Activated naive CD4-positive, alpha-beta T cell treated with anti-CD3 and anti-CD28 coated beads, Interleukin-2, amount 10 ng/mL, durations not matched to agents 7 days and 5 days (primary cell): ENCODE measurements around the gene CPSF4L.

Experiments
- CTCF ChIA-PET: fragments of 350-600 bp; sonication (Branson Sonifier 250); formaldehyde crosslinking; loops from one replicate; lab custom pipeline; 2021; ENCODE audit warnings: antibody characterized with exemption; lab: Charles Lee
- DNase-seq: peaks from one replicate; pipeline ENCODE4 v3.0.0-alpha.2; 2020
- H3K27ac Mint-ChIP-seq: one replicate; pipeline ENCODE4 v1.8.0; 2021; ENCODE audit warnings: mild to moderate bottlenecking, moderate library complexity, mixed read lengths
- H3K27me3 Mint-ChIP-seq: one replicate; pipeline ENCODE4 v1.8.0; 2021; ENCODE audit warnings: mild to moderate bottlenecking, mixed read lengths
- H3K36me3 Mint-ChIP-seq: one replicate; pipeline ENCODE4 v1.8.0; 2021; ENCODE audit warnings: mixed read lengths
- H3K4me1 Mint-ChIP-seq: one replicate; pipeline ENCODE4 v1.8.0; 2021; ENCODE audit warnings: mixed read lengths
- H3K4me3 Mint-ChIP-seq: one replicate; pipeline ENCODE4 v1.8.0; 2021; ENCODE audit warnings: mild to moderate bottlenecking, moderate library complexity, mixed read lengths
- H3K9me3 Mint-ChIP-seq: one replicate; pipeline ENCODE4 v1.8.0; 2021; ENCODE audit warnings: mixed read lengths

The CPSF4L gene

DNA sequence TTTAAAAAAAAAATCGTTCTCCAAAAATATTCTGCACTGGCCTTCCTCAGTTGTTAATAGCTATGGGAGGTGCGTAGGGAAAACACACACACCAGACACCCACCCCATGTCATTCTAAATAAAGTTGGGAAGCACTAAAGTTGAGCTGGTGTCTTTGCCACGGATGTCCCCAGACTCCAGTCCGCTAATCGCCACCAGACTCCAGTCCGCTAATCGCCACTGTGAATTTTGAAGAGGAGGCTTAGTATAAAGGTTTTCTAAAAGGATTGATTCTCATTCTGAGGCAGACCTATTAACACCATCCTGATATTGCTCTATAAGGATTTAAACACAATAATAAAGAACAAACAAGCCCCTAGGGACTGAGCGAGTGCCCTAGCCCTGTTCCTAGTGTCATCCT is 22.7 kb upstream of the CPSF4L start:
- H3K27ac Mint-ChIP-seq: no peak overlapping the region
- peaks cover 10% of the 10 kb centered on the region for H3K27me3 Mint-ChIP-seq
- CTCF ChIA-PET: no interaction called here
- DNase-seq: no peak
- H3K4me1 Mint-ChIP-seq: peaks cover 1% of the 10 kb centered on the region
- H3K9me3 Mint-ChIP-seq: no peaks in the 10 kb centered on the region
- no peaks in the 10 kb centered on the region for H3K36me3 Mint-ChIP-seq
- H3K4me3 Mint-ChIP-seq: no peak overlapping the region

DNA sequence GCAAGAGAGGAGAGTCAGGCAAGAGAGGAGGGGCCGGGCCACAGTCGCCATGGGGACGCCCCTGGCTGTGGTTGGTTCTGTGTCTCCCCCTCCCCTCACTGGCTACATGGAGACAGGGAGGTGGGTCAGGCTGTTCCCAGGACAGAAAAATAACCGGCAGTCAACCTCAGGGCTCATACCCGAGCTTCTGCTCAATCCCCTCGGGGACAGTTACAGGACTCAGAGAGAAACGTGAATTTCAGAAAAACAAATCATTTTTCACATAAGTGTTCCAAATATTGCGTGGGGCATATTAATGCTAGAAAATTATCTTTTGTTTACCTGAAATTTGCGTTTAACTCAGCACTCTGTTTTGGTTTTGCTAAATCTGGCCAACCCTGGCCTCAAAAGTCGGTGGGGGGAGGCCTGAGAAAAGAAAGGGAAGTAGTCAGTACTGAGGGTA is 22.2 kb upstream of the CPSF4L start:
- CTCF ChIA-PET: no interaction called here
- no peak overlapping the region for H3K27ac Mint-ChIP-seq
- peaks cover 10% of the 10 kb centered on the region for H3K27me3 Mint-ChIP-seq
- H3K9me3 Mint-ChIP-seq: no peaks in the 10 kb centered on the region
- no peak for DNase-seq
- H3K4me3 Mint-ChIP-seq: no peak overlapping the region
- H3K36me3 Mint-ChIP-seq: no peaks in the 10 kb centered on the region
- H3K4me1 Mint-ChIP-seq: no peaks in the 10 kb centered on the region

DNA sequence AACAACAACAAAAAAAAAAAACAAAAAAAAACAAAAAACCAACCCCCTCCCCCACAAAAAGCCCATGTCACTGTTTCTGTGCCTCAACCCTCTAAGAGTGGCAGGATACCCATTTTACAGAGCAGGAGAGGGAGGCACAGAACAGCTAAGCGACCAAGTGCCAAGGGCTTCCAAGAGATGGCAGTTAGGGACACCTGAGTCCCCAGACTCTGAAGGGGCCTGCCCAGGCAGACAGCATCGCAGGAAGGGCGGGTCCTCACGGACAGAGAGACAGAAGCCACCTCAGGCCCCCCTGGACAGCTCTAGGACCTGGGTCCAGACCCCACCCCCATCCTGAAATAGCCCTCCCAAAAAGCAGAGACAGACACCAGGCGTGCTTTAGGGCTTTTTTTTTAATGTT is 21.6 kb upstream of the CPSF4L start:
- DNase-seq: no peak
- Mint-ChIP-seq H3K9me3 (no peaks in the 10 kb centered on the region), H3K27me3 (peaks cover 10% of the 10 kb centered on the region), H3K36me3 (no peaks in the 10 kb centered on the region), H3K4me1 (no peaks in the 10 kb centered on the region), H3K27ac (no peak overlapping the region), H3K4me3 (no peak overlapping the region)
- CTCF ChIA-PET: no interaction called here

DNA sequence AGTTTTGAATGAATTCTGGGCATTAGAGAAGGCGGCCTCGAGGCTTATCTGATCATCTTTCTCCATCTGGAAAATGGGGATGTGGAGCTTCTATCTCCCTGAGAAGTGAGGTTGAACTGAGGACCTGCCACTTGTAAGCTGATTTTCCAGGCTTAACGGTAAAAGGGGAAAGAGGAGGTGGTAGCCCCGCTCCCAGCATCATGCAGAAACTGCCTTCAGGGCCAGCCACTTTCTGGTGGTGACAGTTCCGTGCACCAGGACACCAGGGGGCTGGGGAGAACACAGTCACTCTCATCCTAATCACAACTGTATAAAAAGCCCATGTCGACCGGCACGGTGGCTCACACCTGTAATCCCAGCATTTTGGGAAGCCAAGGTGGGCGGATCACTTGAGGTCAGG is 20.9 kb upstream of the CPSF4L start:
- no peaks in the 10 kb centered on the region for H3K4me1 Mint-ChIP-seq
- CTCF ChIA-PET: no interaction called here
- no peak overlapping the region for H3K4me3 Mint-ChIP-seq
- H3K36me3 Mint-ChIP-seq: no peaks in the 10 kb centered on the region
- peaks cover 10% of the 10 kb centered on the region for H3K27me3 Mint-ChIP-seq
- H3K9me3 Mint-ChIP-seq: no peaks in the 10 kb centered on the region
- DNase-seq: no peak
- H3K27ac Mint-ChIP-seq: no peak overlapping the region

DNA sequence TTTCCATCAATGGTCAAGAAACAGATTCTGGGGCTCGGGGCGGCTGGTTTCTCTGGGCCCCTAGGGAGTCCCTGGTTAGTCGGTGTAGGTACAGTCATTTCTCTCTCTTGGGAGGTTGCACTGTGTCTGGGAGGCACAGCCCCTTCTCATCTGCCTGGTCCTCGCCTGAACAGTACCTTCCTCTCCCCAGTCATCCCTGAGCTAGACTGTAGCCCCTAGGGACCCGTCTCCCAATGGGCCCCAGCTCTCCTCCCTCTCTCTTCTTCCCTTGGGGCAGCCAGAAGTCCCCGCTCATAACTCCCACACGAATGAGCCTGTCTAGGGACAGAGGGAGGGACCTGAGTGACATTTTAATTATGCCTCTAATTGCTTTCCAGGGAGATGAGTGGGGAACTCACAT is 20.2 kb upstream of the CPSF4L start:
- no peak overlapping the region for H3K27ac Mint-ChIP-seq
- CTCF ChIA-PET: interaction anchor here (1.2 kb wide), 1 partner anchor 27 kb away, joined by 3 read pairs; no protein-coding TSS in a partner anchor
- no peak overlapping the region for H3K4me3 Mint-ChIP-seq

DNA sequence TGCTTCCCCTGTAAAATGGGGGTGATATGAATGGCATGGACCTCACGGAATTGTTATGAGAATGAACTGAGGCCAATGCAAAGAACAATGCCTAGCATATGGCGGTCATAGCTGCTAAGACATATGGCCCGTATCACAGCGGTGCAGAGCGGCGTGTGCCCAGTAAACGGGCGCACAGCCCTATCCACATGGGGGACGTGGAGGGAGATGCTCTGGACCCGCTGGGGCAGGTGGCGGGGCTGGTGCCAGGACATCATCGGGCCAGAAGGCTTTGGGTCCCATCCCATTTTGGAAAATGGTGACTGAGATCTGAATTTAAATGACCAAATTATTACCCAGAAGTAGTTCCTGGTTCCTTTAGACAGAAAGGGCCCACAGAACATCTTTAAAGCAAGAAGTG is 18.5 kb upstream of the CPSF4L start:
- Mint-ChIP-seq H3K27me3 (peaks cover 4% of the 10 kb centered on the region), H3K4me1 (no peaks in the 10 kb centered on the region), H3K9me3 (no peaks in the 10 kb centered on the region), H3K27ac (no peak overlapping the region), H3K4me3 (no peak overlapping the region), H3K36me3 (no peaks in the 10 kb centered on the region)
- CTCF ChIA-PET: interaction anchor here (0.6 kb wide), 1 partner anchor 22 kb away, joined by 3 read pairs; no protein-coding TSS in a partner anchor
- DNase-seq: no peak

More for the DNA sequence above, 20.2 kb upstream of the CPSF4L start:
- H3K9me3 Mint-ChIP-seq: no peaks in the 10 kb centered on the region
- H3K4me1 Mint-ChIP-seq: no peaks in the 10 kb centered on the region
- DNase-seq: no peak
- peaks cover 4% of the 10 kb centered on the region for H3K27me3 Mint-ChIP-seq
- H3K36me3 Mint-ChIP-seq: no peaks in the 10 kb centered on the region

DNA sequence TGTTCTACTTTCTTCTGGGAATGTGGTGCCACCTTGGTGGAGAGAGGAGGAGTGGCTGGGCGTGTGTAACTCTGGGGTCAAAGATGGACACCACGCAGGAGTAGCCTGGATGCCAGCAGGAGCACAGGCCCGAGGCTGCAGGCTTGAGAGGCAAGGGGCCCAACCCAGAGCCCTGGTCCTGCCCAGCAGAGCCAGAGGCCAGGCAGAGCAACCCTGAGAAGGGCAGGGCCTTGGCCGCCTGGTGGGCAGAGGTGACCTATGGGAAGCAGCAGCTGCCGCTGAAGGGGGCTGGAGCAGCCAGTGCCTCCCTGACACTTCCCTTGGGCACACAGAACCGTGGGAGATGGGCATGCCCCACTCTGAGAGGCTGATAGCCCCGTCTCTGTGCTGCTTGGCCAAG is 18.0 kb upstream of the CPSF4L start:
- H3K27me3 Mint-ChIP-seq: peaks cover 4% of the 10 kb centered on the region
- no peak for DNase-seq
- H3K4me1 Mint-ChIP-seq: no peaks in the 10 kb centered on the region
- H3K36me3 Mint-ChIP-seq: no peaks in the 10 kb centered on the region
- CTCF ChIA-PET: interaction anchor here (0.6 kb wide), 1 partner anchor 22 kb away, joined by 3 read pairs; no protein-coding TSS in a partner anchor
- no peaks in the 10 kb centered on the region for H3K9me3 Mint-ChIP-seq
- no peak overlapping the region for H3K4me3 Mint-ChIP-seq
- H3K27ac Mint-ChIP-seq: no peak overlapping the region

DNA sequence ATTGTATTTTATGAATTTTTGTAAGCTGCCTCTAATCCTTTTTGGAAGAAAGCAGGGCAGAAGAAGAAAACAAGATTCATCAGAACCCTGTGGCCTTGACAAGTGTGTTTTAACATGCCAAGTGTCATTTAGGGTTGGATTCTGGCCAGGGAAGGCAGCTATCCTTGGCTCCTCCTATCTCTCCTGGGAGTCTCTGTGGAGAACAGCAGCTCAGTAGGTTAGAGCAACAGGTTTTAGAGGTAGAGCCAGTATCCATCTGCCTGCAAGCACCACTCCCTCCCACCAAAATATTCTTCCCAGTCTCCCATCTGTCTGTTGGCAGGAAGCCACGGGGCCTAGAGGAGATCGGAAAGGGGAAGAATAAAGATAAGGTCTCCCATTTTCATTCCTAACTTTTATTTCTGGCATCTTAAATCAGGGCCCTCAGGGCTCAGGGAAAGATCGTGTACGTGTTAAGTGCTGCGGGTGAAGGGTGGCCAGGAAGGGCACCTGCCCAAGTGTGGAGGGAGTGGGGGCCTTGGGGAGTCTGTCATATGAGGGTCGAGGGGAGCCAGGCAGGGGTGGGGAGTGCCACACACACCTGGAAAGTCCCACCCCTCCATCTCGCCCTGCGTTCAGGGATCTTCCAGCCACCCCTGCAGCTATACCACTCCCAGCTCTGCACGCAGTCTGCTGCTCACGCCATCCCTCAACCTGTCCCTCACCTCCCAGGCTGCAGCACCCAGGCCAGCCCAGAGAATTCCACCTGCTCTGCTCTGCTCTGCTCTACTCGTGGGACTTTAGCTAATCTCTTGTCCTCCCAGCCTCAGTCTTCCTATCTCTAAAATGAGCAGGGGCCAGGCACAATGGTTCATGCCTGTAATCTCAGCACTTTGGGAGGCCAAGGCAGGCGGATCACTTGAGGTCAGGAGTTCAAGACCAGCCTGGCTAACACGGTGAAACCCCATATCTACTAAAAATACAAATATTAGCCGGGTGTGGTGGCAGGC is 17.1 kb upstream of the CPSF4L start:
- DNase-seq: no peak
- Mint-ChIP-seq H3K4me3 (no peak overlapping the region), H3K36me3 (no peaks in the 10 kb centered on the region), H3K27me3 (peaks cover 4% of the 10 kb centered on the region), H3K9me3 (no peaks in the 10 kb centered on the region), H3K4me1 (no peaks in the 10 kb centered on the region), H3K27ac (no peak overlapping the region)
- CTCF ChIA-PET: interaction anchor here (0.6 to 1.4 kb wide), 2 partner anchors 22 to 118 kb away, joined by 3 to 4 read pairs; no protein-coding TSS in a partner anchor

DNA sequence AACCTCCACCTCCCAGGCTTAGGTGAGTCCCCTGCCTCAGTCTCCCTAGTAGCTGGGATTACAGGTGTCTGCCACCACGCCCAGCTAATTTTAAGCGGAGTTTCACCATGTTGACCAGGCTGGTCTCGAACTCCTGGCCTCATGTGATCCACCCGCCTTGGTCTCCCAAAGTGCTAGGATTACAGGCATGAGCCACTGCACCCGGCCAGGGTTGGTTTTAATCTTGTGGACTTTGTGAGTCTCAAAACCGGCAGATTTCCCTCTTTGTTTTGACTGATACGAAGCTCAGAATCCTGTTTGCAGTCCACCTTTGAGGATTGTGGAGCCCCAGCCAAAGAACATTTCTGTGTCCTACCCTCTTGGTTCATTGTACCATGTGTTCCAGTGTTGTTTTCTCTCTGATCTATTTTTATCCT is 16.4 kb upstream of the CPSF4L start:
- no peak for DNase-seq
- Mint-ChIP-seq H3K4me3 (no peak overlapping the region), H3K4me1 (no peaks in the 10 kb centered on the region), H3K27ac (no peak overlapping the region), H3K27me3 (peaks cover 4% of the 10 kb centered on the region), H3K36me3 (no peaks in the 10 kb centered on the region), H3K9me3 (no peaks in the 10 kb centered on the region)
- CTCF ChIA-PET: interaction anchor here (0.6 to 1.4 kb wide), 2 partner anchors 22 to 119 kb away, joined by 3 to 4 read pairs; no protein-coding TSS in a partner anchor

DNA sequence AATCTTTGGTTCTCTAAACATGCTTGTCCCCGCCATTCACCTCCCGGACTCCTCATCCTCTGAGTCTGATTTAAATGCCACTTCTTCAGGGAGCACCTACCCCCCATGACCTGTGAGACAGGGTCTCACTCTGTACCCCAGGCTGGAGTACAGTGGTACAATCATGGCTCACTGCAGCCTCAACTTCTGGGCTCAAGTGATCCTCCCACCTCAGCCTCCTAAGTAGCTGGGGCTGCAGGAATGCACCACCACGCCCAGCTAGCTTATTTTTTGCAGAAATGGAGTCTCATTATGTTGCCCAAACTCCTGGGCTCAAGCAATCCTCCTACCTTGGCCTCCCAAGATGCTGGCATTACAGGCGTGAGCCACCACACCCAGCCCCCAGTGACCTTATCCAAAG is 12.8 kb upstream of the CPSF4L start:
- no peaks in the 10 kb centered on the region for H3K4me1 Mint-ChIP-seq
- H3K27me3 Mint-ChIP-seq: no peaks in the 10 kb centered on the region
- no peaks in the 10 kb centered on the region for H3K36me3 Mint-ChIP-seq
- CTCF ChIA-PET: no interaction called here
- no peak for DNase-seq
- H3K27ac Mint-ChIP-seq: no peak overlapping the region
- no peaks in the 10 kb centered on the region for H3K9me3 Mint-ChIP-seq
- no peak overlapping the region for H3K4me3 Mint-ChIP-seq

DNA sequence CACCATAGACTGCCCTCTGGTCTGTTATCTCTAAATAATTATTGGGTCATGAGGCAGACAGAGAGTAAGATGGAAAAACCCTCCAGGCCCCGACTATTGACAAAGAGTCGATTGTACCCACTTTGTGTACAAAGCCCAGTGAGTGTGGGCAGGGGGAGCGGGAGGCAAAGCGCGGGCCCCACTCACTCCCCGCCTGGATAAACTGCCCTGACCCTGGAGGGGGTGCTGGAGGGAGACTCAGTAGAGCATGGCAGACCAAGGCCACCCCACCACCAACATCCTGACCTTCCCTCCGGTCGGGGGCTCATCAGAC is 11.2 kb upstream of the CPSF4L start:
- CTCF ChIA-PET: no interaction called here
- Mint-ChIP-seq H3K4me1 (no peaks in the 10 kb centered on the region), H3K27me3 (no peaks in the 10 kb centered on the region), H3K27ac (no peak overlapping the region), H3K4me3 (no peak overlapping the region), H3K9me3 (no peaks in the 10 kb centered on the region), H3K36me3 (no peaks in the 10 kb centered on the region)
- no peak for DNase-seq

DNA sequence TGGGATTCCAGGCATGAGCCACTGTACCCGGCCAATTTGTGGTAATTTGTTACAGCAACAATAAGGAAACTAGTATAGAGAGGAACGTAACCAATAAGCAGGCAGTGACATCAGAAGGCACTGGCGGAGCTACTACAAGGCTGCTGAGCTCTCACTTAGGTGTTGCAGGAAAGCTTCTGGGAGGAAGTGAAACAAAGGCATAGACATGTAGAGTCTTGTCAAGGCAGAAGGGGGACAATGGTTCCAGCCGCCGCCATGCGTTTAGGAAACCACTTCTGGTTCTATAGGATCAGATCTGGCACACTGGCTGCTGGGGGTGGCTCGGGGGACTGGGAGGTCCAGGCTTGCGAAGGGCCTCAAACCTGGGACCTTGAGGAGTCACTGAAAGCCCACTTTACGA is 9.4 kb upstream of the CPSF4L start:
- Mint-ChIP-seq H3K27me3 (no peaks in the 10 kb centered on the region), H3K4me3 (no peak overlapping the region), H3K36me3 (no peaks in the 10 kb centered on the region), H3K9me3 (no peaks in the 10 kb centered on the region), H3K4me1 (no peaks in the 10 kb centered on the region), H3K27ac (no peak overlapping the region)
- CTCF ChIA-PET: interaction anchor here (1.5 kb wide), 1 partner anchor 99 kb away, joined by 3 read pairs; no protein-coding TSS in a partner anchor
- no peak for DNase-seq

DNA sequence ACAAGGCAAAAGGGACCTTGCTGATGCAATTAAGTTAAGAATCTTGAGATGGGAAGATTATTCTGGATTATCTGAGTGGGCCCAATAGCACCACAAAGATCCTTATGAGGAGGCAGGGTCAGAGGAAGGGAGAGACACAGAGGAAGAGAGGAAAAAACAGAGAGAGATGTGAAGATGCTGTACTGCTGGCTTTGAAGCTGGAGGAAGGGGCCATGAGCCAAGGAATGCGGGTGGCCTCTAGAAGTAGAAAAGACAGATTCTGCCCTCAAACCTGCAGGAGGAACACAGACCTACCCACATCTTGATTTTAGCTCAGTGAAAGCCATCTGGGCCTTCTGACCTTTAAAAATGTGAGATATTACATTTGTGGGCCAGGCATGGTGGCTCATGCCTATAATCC is 8.1 kb upstream of the CPSF4L start:
- H3K4me1 Mint-ChIP-seq: no peaks in the 10 kb centered on the region
- no peak overlapping the region for H3K27ac Mint-ChIP-seq
- H3K4me3 Mint-ChIP-seq: no peak overlapping the region
- no peaks in the 10 kb centered on the region for H3K36me3 Mint-ChIP-seq
- DNase-seq: no peak
- CTCF ChIA-PET: interaction anchor here (0.7 kb wide), 1 partner anchor 100 kb away, joined by 4 read pairs; no protein-coding TSS in a partner anchor
- no peaks in the 10 kb centered on the region for H3K9me3 Mint-ChIP-seq
- H3K27me3 Mint-ChIP-seq: no peaks in the 10 kb centered on the region

DNA sequence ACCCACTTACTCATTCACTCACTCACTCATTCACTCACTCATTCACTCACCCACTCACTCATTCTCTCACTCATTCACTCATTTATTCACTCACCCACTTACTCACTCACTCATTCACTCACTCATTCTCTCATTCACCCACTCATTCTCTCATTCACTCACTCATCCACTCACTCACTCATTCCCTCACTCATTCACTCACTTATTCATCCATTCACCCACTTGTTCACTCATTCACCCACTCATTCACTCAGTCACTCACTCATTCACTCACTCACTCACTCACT is 7.6 kb upstream of the CPSF4L start:
- H3K9me3 Mint-ChIP-seq: no peaks in the 10 kb centered on the region
- CTCF ChIA-PET: no interaction called here
- DNase-seq: no peak
- H3K27me3 Mint-ChIP-seq: no peaks in the 10 kb centered on the region
- no peaks in the 10 kb centered on the region for H3K36me3 Mint-ChIP-seq
- no peaks in the 10 kb centered on the region for H3K4me1 Mint-ChIP-seq
- H3K4me3 Mint-ChIP-seq: no peak overlapping the region
- H3K27ac Mint-ChIP-seq: no peak overlapping the region
